Muscle layer of colon (tissue), 2 donors: ENCODE measurements around the gene CZIB.
"Not testable (repeated sequence)": the region's sequence is repeated elsewhere in the genome, so short reads cannot be mapped to it uniquely, and the experiment has no call there.

Experiments
- H3K27ac ChIP-seq: one replicate; pipeline ENCODE4 v1.7.0; 2013; ENCODE audit warnings: low read depth, mild to moderate bottlenecking, low read length, moderate library complexity
- H3K27me3 ChIP-seq, 2 donors: one replicate each; pipeline ENCODE4 v1.7.0; 2013; ENCODE audit warnings: low read length in 2 of 2, mild to moderate bottlenecking in 2 of 2; ENCODE audit not compliant: insufficient read depth in 2 of 2, control insufficient read depth in 1 of 2
- H3K36me3 ChIP-seq: one replicate; pipeline ENCODE4 v1.7.0; 2013; ENCODE audit warnings: mild to moderate bottlenecking, low read length; ENCODE audit not compliant: insufficient read depth
- H3K4me1 ChIP-seq: one replicate; pipeline ENCODE4 v1.7.0; 2013; ENCODE audit warnings: mild to moderate bottlenecking, low read length; ENCODE audit not compliant: insufficient read depth
- H3K4me3 ChIP-seq, 2 donors: one replicate each; pipeline ENCODE4 v1.7.0; 2013; ENCODE audit warnings: low read length in 2 of 2, low read depth in 1 of 2, mild to moderate bottlenecking in 1 of 2, moderate library complexity in 1 of 2
- H3K9ac ChIP-seq: one replicate; pipeline ENCODE4 v1.7.0; 2013; ENCODE audit warnings: low read length
- H3K9me3 ChIP-seq: one replicate; pipeline ENCODE4 v1.7.0; 2013; ENCODE audit warnings: mild to moderate bottlenecking, low read length
- donor health status: abdominal sarcoma.
- donor health status: Adenocarcinoma of cecum.

Gene CZIB

DNA sequence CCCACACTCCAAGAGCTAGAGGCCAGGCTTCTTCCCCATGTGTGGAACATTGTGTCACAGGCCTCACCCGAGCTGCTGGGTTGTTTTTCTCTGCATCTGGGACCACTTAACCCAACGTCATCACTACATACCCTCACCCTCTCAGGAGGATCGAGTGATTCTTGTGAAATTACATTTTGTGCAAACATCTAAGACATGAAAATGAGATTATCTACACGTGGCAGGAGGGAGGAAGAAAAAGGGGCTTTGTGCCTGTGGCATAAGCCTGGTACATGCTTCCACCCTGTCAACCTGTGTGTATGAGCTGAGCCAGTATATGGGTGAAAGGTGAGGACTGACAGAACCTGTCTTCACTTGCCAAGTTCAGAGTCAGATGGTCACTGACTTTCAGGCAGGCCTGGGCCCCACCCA, 22.2 kb downstream of the CZIB start:
- H3K4me3 ChIP-seq, result no peak overlapping the region
- peaks cover 29% of the 10 kb centered on the region for H3K4me1 ChIP-seq
- H3K36me3 ChIP-seq, result peaks cover 25% of the 10 kb centered on the region
- H3K9me3 ChIP-seq, result no peaks in the 10 kb centered on the region
- H3K27me3 ChIP-seq, result no peaks in the 10 kb centered on the region
- H3K27ac ChIP-seq, result peak overlapping the region; percentile 98
- H3K9ac ChIP-seq, result no peak overlapping the region

GRCh38 chr1:53197291-53198200, 22.9 kb downstream of the CZIB start:
- H3K27me3 ChIP-seq, result no peaks in the 10 kb centered on the region
- no peaks in the 10 kb centered on the region for H3K9me3 ChIP-seq
- peak overlapping the region; percentile 98 for H3K27ac ChIP-seq
- peak overlapping the region; percentile 86 for H3K9ac ChIP-seq
- peaks cover 29% of the 10 kb centered on the region for H3K4me1 ChIP-seq
- peaks cover 18% of the 10 kb centered on the region for H3K36me3 ChIP-seq
- H3K4me3 ChIP-seq, result peak overlapping the region; percentile 85 to 87

DNA sequence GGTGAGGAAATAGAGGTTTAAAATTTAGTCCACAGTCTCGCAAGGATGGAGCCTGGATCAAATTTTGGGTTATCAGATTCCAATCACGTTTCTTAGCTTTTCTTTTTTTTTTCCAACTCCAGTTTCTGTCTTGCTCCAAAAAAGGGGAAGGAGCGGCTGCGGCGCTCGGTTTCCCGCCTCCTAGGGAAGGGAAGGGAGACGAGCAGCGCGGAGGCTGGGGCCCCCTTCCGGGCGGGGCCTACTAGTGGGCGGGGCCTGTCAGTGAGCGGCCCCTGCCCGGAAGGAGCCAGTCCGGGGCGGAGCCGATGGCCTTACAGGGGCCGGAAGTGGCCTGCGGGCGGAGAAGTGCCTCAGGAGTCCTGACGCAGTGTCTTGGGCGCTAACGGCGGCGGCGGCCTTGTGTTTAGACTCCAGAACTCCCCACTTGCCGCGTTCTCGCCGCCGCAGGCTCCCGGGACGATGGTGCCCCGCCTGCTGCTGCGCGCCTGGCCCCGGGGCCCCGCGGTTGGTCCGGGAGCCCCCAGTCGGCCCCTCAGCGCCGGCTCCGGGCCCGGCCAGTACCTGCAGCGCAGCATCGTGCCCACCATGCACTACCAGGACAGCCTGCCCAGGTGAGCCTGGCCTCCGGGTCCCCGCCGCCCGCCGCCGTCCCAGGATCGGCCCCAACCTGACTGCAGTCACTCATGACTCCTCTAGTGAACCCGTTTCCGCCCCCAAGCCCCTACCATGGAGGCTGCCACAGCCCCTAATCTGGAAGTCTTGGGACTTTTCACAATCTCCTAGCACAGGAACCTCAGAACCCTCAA, 23.7 kb downstream of the CZIB start, which contains the start of gene CPT2:
CPT2 (plus strand) TSS at position 340 of the 806 bp plus-strand sequence; CDS start at position 460, 120 bp downstream.
- Histone ChIP-seq H3K9me3 (no peaks in the 10 kb centered on the region), H3K4me3 (peak within 1 kb of the TSS; percentile 85 to 87), H3K27me3 (no peaks in the 10 kb centered on the region), H3K36me3 (peaks cover 10% of the 10 kb centered on the region), H3K4me1 (peaks cover 29% of the 10 kb centered on the region), H3K27ac (peak within 1 kb of the TSS; percentile 98), H3K9ac (peak within 1 kb of the TSS; percentile 86)

- Histone ChIP-seq H3K36me3 (peaks cover 5% of the 10 kb centered on the region), H3K27ac (peak overlapping the region; percentile 98), H3K9me3 (no peaks in the 10 kb centered on the region), H3K4me3 (peak overlapping the region; percentile 11 to 87), H3K9ac (peak overlapping the region; percentile 6), H3K27me3 (no peaks in the 10 kb centered on the region), H3K4me1 (peaks cover 29% of the 10 kb centered on the region)
Measured at GRCh38 chr1:53196017-53196484, 24.4 kb downstream of the CZIB start.

- Histone ChIP-seq H3K4me1 (peaks cover 29% of the 10 kb centered on the region), H3K9ac (no peak overlapping the region), H3K9me3 (no peaks in the 10 kb centered on the region), H3K27ac (peak overlapping the region; percentile 98), H3K27me3 (no peaks in the 10 kb centered on the region), H3K4me3 (peak overlapping the region; percentile 11 to 87), H3K36me3 (no peaks in the 10 kb centered on the region)
Measured at GRCh38 chr1:53195246-53196016, 25.0 kb downstream of the CZIB start.

DNA sequence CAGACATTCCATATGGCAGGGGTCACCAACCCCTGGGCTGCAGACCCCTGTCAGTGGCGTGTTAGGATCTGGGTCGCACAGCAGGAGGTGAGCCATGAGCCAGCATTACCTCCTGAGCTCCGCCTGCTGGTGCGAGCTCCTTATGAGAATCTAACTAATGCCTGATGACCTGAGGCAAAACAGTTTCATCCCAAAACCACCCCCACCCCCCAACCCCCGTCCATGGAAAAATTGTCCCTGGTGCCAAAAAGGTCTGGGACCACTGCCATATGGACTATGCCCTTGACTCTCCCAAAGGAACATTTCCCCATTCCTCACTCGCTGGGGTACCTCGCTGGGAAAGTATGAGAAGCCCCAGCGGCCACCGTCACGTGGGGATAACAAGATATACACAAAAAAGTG, 30.2 kb downstream of the CZIB start:
- no peak overlapping the region for H3K9ac ChIP-seq
- H3K36me3 ChIP-seq, result no peaks in the 10 kb centered on the region
- no peak overlapping the region for H3K27ac ChIP-seq

DNA sequence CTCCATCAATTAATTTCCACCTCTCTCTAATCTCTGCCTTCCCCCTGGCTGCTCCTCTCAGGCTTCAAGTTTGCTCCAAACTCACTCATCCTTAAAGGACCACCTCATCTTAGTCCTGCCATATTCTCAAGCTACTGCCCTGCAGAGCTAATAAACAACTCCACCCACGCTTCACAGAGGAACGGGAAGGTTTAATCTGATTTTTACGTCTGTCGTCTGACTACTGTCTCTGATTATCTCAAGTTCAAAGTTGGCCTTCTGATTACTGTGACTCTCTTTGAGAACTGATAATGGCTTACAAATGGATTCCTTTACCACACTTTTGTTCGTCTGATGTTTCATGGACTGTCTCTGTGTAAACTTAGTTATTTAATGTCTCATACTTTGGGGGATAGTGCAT, 31.4 kb downstream of the CZIB start:
- H3K9ac ChIP-seq, result no peak overlapping the region
- H3K9me3 ChIP-seq, result no peaks in the 10 kb centered on the region
- no peaks in the 10 kb centered on the region for H3K27me3 ChIP-seq
- no peaks in the 10 kb centered on the region for H3K4me1 ChIP-seq
- no peak overlapping the region for H3K4me3 ChIP-seq
- no peaks in the 10 kb centered on the region for H3K36me3 ChIP-seq
- no peak overlapping the region for H3K27ac ChIP-seq

More for the DNA sequence above, 30.2 kb downstream of the CZIB start:
- Histone ChIP-seq H3K9me3 (no peaks in the 10 kb centered on the region), H3K4me3 (no peak overlapping the region), H3K27me3 (no peaks in the 10 kb centered on the region), H3K4me1 (peaks cover 2% of the 10 kb centered on the region)

DNA sequence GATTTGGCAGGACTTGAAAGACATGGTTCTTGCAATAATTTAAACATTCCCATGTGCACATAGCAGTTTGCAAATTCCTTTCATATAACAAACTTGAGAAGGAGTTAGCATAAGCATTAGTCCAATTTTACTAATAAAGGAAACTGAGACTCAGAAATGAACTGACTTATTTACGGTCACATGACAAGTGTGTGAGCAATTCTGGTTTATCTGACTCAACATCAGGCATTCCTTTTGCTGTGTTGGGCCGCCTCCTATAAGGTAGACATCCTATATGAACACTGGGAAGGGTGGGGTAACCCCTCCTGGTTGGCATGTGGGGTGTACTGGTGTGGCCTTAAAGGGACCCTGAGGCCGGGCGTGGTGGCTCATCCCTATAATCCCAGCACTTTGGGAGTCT, 32.3 kb downstream of the CZIB start:
- Histone ChIP-seq H3K36me3 (no peaks in the 10 kb centered on the region), H3K4me1 (no peaks in the 10 kb centered on the region), H3K9ac (no peak overlapping the region), H3K9me3 (no peaks in the 10 kb centered on the region), H3K27me3 (no peaks in the 10 kb centered on the region), H3K4me3 (no peak overlapping the region), H3K27ac (no peak overlapping the region)

DNA sequence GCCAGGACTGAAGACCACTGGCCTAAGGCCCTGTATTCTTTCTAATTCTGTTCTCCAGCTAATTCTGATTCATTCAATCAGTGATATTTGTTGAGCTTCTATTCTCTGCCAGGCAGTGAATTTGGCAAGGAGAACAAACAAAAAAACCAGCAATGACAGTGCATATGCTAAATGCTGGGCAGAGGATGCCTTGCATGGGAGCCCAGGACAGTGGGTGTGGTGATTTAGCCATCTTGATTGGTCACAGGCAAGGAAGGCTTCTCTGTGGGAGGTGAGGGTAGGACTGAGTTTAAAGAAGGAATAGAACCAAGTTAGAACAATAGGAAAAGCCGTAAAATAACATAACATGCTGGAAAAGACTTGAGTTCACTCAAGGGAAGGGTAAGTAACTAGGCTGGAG, 33.0 kb downstream of the CZIB start:
- Histone ChIP-seq H3K27ac (no peak overlapping the region), H3K36me3 (no peaks in the 10 kb centered on the region), H3K9me3 (no peaks in the 10 kb centered on the region), H3K4me1 (peaks cover 2% of the 10 kb centered on the region), H3K4me3 (no peak overlapping the region), H3K27me3 (no peaks in the 10 kb centered on the region), H3K9ac (no peak overlapping the region)

GRCh38 chr1:53186533-53186932, 33.9 kb downstream of the CZIB start:
- no peaks in the 10 kb centered on the region for H3K27me3 ChIP-seq

DNA sequence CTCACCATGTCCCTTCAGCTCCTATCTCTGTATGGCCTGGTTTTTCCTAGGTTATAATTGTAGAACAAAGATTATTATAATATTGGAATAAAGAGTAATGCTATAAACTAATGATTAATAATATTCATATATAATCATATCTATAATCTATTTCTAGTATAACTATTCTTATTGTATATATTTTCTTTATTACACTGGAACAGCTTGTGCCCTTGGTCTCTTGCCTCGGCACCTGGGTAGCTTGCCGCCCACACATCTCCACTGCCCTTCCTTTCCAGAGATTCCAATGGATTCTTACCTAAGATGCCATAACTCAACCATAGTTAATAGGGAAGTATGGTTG, 34.5 kb downstream of the CZIB start:
- not testable (repeated sequence) for H3K4me1 ChIP-seq, H3K9ac ChIP-seq, H3K9me3 ChIP-seq, H3K4me3 ChIP-seq, H3K27me3 ChIP-seq, H3K36me3 ChIP-seq, H3K27ac ChIP-seq

More at GRCh38 chr1:53186533-53186932, 33.9 kb downstream of the CZIB start:
- Histone ChIP-seq H3K36me3 (no peaks in the 10 kb centered on the region), H3K4me3 (no peak overlapping the region), H3K9me3 (no peaks in the 10 kb centered on the region), H3K9ac (no peak overlapping the region), H3K27ac (no peak overlapping the region), H3K4me1 (peaks cover 10% of the 10 kb centered on the region)
